A549 treated with RU486 at 1 μM for 4 hours (cell line): ENCODE data around the gene AMELX. TPM values are rescaled to one million over a fixed set of nuclear protein-coding genes. Genes with fewer than 3 reads are reported as not detected.

Experiments used
- total RNA-seq: library from RNA; stranded (reverse); fragments of 200-300 nt; extraction: Qiagen RNA extraction; gene quantifications from 5 replicates; pipeline ENCODE4 v1.2.3, GENCODE V29; 2022; ENCODE audit warnings: low read depth

AMELX gene
- not detected in 5 replicates for total RNA-seq

GRCh38 chrX:11293113-11293512, at the start of gene AMELX:
Gene AMELX (plus strand): TSS chrX:11293413. CDS start chrX:11294789, 1,376 bp downstream.

Other genes with a start within 250 kb of the AMELX start
- 57.8 to 69.9 TPM (median 60.9 TPM) in 5 replicates for gene HCCS, start 182.1 kb upstream of the AMELX start, total RNA-seq